Measurements from ENCODE around the gene ELL2. TPM values are rescaled to one million over a fixed set of nuclear protein-coding genes. Genes with fewer than 3 reads are reported as not detected.

ELL2 gene
- total RNA-seq, 6 experiments from 2014 or later, result 74.3 to 96.4 (median 84.5) TPM

GRCh38 chr5:95996904-95997723 is 35.5 kb upstream of the ELL2 start:
- peak overlapping the region in 2 of 3 donors; percentile 21 to 37 for H3K27ac ChIP-seq
- H3K27me3 ChIP-seq, result no peaks in the 10 kb centered on the region
- no peaks in the 10 kb centered on the region for H3K36me3 ChIP-seq
- intact Hi-C loops (cut with DNase I), result no loop called here
- DNase-seq, result no peak
- TF ChIP-seq, protein P1, sequence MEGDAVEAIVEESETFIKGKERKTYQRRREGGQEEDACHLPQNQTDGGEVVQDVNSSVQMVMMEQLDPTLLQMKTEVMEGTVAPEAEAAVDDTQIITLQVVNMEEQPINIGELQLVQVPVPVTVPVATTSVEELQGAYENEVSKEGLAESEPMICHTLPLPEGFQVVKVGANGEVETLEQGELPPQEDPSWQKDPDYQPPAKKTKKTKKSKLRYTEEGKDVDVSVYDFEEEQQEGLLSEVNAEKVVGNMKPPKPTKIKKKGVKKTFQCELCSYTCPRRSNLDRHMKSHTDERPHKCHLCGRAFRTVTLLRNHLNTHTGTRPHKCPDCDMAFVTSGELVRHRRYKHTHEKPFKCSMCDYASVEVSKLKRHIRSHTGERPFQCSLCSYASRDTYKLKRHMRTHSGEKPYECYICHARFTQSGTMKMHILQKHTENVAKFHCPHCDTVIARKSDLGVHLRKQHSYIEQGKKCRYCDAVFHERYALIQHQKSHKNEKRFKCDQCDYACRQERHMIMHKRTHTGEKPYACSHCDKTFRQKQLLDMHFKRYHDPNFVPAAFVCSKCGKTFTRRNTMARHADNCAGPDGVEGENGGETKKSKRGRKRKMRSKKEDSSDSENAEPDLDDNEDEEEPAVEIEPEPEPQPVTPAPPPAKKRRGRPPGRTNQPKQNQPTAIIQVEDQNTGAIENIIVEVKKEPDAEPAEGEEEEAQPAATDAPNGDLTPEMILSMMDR (IDR thresholded peaks at IDR 0.05), result no peak
- no peak for TF ChIP-seq POLR2A (IDR thresholded peaks at IDR 0.05)
- ATAC-seq, result peak; percentile 76 to 85 (median 84)
- H3K9me3 ChIP-seq, result no peaks in the 10 kb centered on the region
- no peak overlapping the region for H3K4me3 ChIP-seq
- H3K4me1 ChIP-seq, result peaks cover 0 to 22% (median 11%) of the 10 kb centered on the region in 4 donors

- ATAC-seq, result no peak
- H3K27ac ChIP-seq, result no peak overlapping the region
- TF ChIP-seq, protein P1 (IDR thresholded peaks at IDR 0.05), result no peak
- TF ChIP-seq POLR2A (IDR thresholded peaks at IDR 0.05), result no peak
- intact Hi-C loops (cut with DNase I), result no loop called here
- no peaks in the 10 kb centered on the region for H3K36me3 ChIP-seq
- no peak for DNase-seq
- no peaks in the 10 kb centered on the region for H3K27me3 ChIP-seq
- H3K4me1 ChIP-seq, result peaks cover 0 to 17% (median 7%) of the 10 kb centered on the region in 4 donors
- 89% methylated on average over 2 of the region's 3 CpGs for WGBS (ENCODE audit: insufficient coverage, low coverage, low lambda C conversion rate, missing lambda C conversion rate)
- H3K4me3 ChIP-seq, result no peak overlapping the region
- no peaks in the 10 kb centered on the region for H3K9me3 ChIP-seq
Observed at GRCh38 chr5:95995962-95996489, 34.4 kb upstream of the ELL2 start.

DNA sequence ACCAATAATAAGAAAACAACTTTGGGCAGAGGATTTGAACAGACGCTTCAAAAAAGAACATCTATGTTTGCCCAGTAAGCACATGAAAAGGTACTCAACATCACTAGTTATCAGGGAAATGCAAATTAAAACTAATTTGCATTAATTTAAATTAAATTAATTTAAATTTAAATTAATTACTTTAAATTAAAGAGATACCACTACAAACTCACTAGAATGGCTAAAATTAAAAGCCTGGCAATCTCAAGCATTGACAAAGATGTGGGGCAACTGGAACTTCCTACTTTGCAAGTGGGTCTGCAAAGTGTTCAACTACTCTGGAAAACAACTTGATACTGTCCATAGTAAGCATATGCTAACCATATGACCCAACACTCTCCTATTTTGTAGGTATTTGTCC is 32.1 kb upstream of the ELL2 start:
- H3K36me3 ChIP-seq, result no peaks in the 10 kb centered on the region
- intact Hi-C loops (cut with DNase I), result no loop called here
- H3K4me3 ChIP-seq, result no peak overlapping the region
- no peak for DNase-seq
- 77% methylated on average over 1 of the region's 1 CpG for WGBS (ENCODE audit: insufficient coverage, low coverage, low lambda C conversion rate, missing lambda C conversion rate)
- H3K27ac ChIP-seq, result no peak overlapping the region
- TF ChIP-seq POLR2A (IDR thresholded peaks at IDR 0.05), result no peak
- TF ChIP-seq, protein P1 (IDR thresholded peaks at IDR 0.05), result no peak
- no peak for ATAC-seq
- no peaks in the 10 kb centered on the region for H3K27me3 ChIP-seq
- H3K4me1 ChIP-seq, result peaks cover 0 to 22% (median 9%) of the 10 kb centered on the region in 4 donors
- no peaks in the 10 kb centered on the region for H3K9me3 ChIP-seq

DNA sequence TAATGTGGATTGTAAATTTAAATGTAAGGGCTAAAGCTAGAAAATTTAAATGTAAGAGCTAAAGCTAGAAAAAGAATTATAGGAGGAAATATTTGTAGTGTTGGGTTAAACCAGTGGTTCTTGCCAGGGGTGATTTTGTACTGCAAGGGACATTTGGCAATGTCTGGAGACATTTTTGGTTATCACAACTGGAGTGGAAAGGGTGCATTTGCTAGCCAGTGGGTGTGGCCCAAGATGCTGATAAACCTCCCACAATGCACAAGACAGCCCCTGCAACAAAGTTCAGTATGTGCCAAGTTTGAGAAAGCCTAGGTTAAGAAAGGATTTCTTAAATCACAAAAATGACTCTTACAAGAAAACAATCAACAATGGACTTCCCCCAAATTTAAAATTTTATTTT is 31.6 kb upstream of the ELL2 start:
- intact Hi-C loops (cut with DNase I), result no loop called here

More for the DNA sequence above, 31.6 kb upstream of the ELL2 start:
- TF ChIP-seq, protein P1 (IDR thresholded peaks at IDR 0.05), result no peak
- TF ChIP-seq POLR2A (IDR thresholded peaks at IDR 0.05), result no peak
- H3K4me1 ChIP-seq, result peaks cover 0 to 27% (median 9%) of the 10 kb centered on the region in 4 donors
- H3K4me3 ChIP-seq, result no peak overlapping the region
- no peak for DNase-seq
- no peaks in the 10 kb centered on the region for H3K27me3 ChIP-seq
- H3K27ac ChIP-seq, result no peak overlapping the region
- H3K9me3 ChIP-seq, result no peaks in the 10 kb centered on the region
- no peaks in the 10 kb centered on the region for H3K36me3 ChIP-seq
- ATAC-seq, result no peak
